ENCODE results near the gene LRP5.
"Not testable (repeated sequence)": the region's sequence is repeated elsewhere in the genome, so short reads cannot be mapped to it uniquely, and the experiment has no call there.

Gene LRP5

GRCh38 chr11:68282141-68282860 lies 30.1 kb upstream of the LRP5 start:
- peak; percentile 41 to 55 for DNase-seq

GRCh38 chr11:68282861-68283230 lies 29.5 kb upstream of the LRP5 start:
- no peak for DNase-seq

- not testable (repeated sequence) for DNase-seq
Measured at GRCh38 chr11:68284588-68284987, 27.8 kb upstream of the LRP5 start.

GRCh38 chr11:68287419-68287818 lies 25.0 kb upstream of the LRP5 start:
- no peak for DNase-seq

GRCh38 chr11:68289456-68289855 lies 22.9 kb upstream of the LRP5 start:
- no peak for DNase-seq

GRCh38 chr11:68293708-68294107 lies 18.7 kb upstream of the LRP5 start:
- DNase-seq, result no peak

GRCh38 chr11:68295271-68295670 lies 17.1 kb upstream of the LRP5 start:
- DNase-seq, result no peak

GRCh38 chr11:68295940-68296339 lies 16.5 kb upstream of the LRP5 start:
- no peak for DNase-seq

GRCh38 chr11:68296344-68297051 lies 15.9 kb upstream of the LRP5 start:
- no peak for DNase-seq

GRCh38 chr11:68297052-68297378 lies 15.4 kb upstream of the LRP5 start:
- DNase-seq, result no peak

GRCh38 chr11:68297494-68297811 lies 14.9 kb upstream of the LRP5 start:
- DNase-seq, result no peak

GRCh38 chr11:68297812-68298658 lies 14.4 kb upstream of the LRP5 start:
- peak; percentile 75 to 79 for DNase-seq

- no peak for DNase-seq
Measured at GRCh38 chr11:68298659-68299516, 13.5 kb upstream of the LRP5 start.

- not testable (repeated sequence) for DNase-seq
Measured at GRCh38 chr11:68299517-68299879, 12.9 kb upstream of the LRP5 start.

GRCh38 chr11:68300076-68300830 lies 12.1 kb upstream of the LRP5 start:
- DNase-seq, result no peak

- DNase-seq, result no peak
Measured at GRCh38 chr11:68302256-68302655, 10.1 kb upstream of the LRP5 start.

GRCh38 chr11:68302670-68303069 lies 9.7 kb upstream of the LRP5 start:
- DNase-seq, result no peak

GRCh38 chr11:68303083-68303482 lies 9.3 kb upstream of the LRP5 start:
- no peak for DNase-seq

GRCh38 chr11:68303982-68304780 lies 8.2 kb upstream of the LRP5 start:
- no peak for DNase-seq

- DNase-seq, result no peak
Measured at GRCh38 chr11:68306636-68307035, 5.8 kb upstream of the LRP5 start.

GRCh38 chr11:68308068-68308467 lies 4.3 kb upstream of the LRP5 start:
- no peak for DNase-seq
